Fibroblast of lung (primary cell): ENCODE results near the gene ZFP91.

Experiments
- CTCF ChIP-seq, 2 donors: IDR thresholded peaks in 1 of 2; conservative IDR thresholded peaks in 1 of 2; 1 replicate in 1 of 2; 2 replicates in 1 of 2; pipeline ENCODE4 v1.5.1; 2011 to 2012; ENCODE audit warnings: low read length in 2 of 2, control low read depth in 1 of 2, inconsistent platforms in 1 of 2, low read depth in 1 of 2, mild to moderate bottlenecking in 1 of 2
- EZH2 ChIP-seq: IDR thresholded peaks from 2 replicates; pipeline ENCODE4 v1.5.1; 2012; ENCODE audit warnings: low read length, control low read depth, mild to moderate bottlenecking; ENCODE audit errors: missing control alignments

GRCh38 chr11:58639669-58640068 lies 60.8 kb downstream of the ZFP91 start:
- TF ChIP-seq CTCF (conservative IDR thresholded peaks at IDR 0.05 in 1 of 2, IDR thresholded peaks at IDR 0.05 in 1 of 2; ENCODE audit: low read depth in 1 of 2, low read length in 2 of 2) = no peak
- TF ChIP-seq EZH2 = no peak
